ENCODE measurements around the gene PICK1.
"Not testable (repeated sequence)": the region's sequence is repeated elsewhere in the genome, so short reads cannot be mapped to it uniquely, and the experiment has no call there.

Gene PICK1

GRCh38 chr22:38073150-38074130 lies 16.2 kb downstream of the PICK1 start:
- DNase-seq (ENCODE audit: insufficient read length, low spot score): no peak
- no peak for FAIRE-seq

DNA sequence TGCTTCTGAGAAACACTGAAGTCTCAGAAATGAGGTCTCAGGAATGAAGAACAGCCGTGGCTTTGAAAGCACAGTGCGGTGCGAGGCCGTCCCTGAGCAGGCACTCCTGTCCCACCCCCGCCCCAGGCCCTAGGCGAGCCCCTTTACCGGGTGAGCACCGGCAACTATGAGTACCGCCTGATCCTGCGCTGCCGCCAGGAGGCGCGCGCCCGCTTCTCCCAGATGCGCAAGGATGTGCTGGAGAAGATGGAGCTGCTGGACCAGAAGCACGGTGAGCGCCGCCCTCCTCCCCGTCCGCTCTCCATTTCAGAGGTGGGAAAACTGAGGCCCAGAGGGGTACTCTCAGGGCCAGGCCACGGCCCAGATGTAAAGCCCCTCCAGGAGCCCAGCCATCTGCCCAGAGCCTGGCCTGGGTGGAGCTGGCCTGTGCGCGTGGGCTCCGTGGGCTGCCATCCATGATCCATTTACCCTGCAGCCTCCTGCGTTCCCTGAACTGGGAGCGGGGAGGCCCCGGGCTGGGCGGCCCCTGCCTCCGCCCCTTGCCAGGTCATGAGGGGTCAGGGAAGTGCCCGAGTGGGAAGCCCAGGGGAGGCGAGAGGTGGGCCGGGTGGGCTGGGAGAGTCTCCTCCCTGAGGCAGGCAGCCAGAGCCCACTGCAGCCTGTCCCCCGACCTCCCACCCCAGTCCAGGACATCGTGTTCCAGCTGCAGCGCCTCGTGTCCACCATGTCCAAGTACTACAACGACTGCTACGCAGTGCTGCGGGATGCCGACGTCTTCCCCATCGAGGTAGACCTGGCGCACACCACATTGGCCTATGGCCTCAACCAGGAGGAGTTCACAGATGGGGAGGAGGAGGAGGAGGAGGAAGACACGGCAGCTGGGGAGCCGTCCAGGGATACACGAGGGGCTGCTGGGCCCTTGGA lies 17.2 kb downstream of the PICK1 start:
- no peak for DNase-seq (ENCODE audit: insufficient read length, low spot score)
- FAIRE-seq: no peak

DNA sequence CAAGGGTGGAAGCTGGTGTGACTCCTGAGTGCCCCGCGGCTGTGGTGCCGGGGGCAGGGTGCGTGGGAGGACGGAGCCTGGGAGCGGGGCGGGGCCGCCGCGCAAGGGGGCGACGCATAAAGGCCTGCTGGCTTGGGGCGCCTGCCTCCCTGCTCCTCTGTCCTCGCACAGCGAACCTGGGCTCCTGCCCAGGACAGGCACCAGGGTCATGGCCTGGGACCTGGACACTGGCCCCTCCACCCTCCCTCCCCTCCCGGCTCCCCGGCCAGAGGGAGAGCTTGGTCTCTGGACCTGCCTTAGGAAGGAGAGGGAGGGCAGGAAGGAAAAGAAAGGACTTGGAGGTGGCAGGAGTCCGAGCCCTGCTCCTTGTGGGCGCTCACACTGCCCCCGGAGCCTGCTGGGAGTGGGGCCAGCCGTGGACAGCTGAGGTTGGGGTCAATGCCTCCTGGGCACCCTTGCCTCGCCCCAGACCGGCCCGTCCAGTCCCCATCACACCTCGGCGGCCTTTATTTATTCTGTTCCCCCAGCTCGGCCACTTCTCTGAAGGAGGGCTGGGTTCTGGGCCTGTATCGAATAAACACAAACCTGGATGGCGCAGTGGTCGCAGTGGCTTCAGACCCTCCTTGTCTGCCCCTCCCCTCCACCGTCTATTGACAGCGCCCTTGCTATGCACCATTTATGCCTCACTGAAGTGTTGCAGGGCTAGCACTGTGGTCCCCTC lies 18.1 kb downstream of the PICK1 start:
- FAIRE-seq: no peak
- DNase-seq (ENCODE audit: insufficient read length, low spot score): no peak

GRCh38 chr22:38075961-38076360 lies 18.8 kb downstream of the PICK1 start:
- DNase-seq (ENCODE audit: insufficient read length, low spot score) (no peak), FAIRE-seq (no peak)

DNA sequence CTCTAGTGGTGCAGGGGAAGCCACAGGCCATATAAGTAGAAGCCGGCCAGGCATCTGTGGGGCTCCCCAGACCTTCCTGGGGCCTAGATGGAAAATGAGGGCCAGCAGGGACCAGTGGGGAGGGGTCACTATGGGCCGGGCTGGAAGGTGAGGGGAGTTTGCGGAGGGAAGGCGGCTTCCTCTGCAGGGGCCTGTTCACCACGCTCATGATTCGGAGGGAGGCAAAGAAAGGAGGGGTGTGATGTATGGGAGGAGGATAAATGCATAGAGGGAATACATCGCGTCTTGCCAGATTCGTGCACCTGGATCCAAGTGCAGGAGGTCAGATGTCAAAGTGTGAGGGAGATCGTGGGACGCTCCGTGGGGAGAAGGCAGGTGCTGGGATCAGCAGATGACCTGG lies 19.9 kb downstream of the PICK1 start:
- FAIRE-seq: no peak

DNA sequence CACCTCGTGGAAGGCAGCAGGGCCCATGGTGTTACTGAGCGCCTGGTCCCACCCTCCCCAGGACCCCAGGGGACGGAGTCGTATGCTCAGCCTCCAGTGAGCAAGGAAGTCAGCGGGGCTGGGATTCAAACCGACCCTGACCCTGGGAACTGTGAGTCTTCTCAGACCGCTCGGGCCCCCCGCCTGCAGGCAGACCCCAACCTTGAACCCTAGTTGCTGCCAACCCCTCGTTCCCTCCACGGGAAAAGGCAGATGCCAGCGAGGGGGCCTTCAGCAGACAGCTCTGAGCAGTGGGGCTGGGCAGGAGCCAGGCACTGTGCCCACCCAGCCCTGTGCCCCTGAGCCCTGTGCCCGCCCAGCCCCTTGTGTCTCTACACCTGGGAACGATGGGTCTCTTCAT lies 20.4 kb downstream of the PICK1 start:
- DNase-seq (ENCODE audit: insufficient read length, low spot score) (no peak), FAIRE-seq (no peak)

More for the DNA sequence above, 19.9 kb downstream of the PICK1 start:
- DNase-seq (ENCODE audit: insufficient read length, low spot score): no peak

- DNase-seq (ENCODE audit: insufficient read length, low spot score) (no peak), FAIRE-seq (no peak)
These were observed 21.0 kb downstream of the PICK1 start for GRCh38 chr22:38078046-38078840.

DNA sequence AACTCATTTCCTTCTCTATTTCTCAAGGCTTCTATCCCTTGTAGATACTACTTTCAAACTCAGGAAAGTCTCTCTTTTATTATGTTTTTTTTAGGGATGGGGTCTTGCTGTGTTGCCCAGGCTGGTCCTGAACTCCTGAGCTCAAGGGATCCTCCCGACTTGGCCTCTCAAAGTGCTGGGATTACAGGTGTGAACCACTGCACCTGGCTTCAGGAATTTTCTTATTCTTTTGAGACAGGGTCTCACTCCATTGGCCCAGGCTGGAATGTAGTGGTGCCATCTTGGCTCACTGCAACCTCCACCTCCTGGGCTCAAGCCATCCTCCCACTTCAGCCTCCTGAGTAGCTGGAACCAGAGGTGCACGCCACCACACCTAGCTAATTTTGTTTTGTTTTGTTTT lies 22.0 kb downstream of the PICK1 start:
- not testable (repeated sequence) for DNase-seq (ENCODE audit: insufficient read length, low spot score); FAIRE-seq

DNA sequence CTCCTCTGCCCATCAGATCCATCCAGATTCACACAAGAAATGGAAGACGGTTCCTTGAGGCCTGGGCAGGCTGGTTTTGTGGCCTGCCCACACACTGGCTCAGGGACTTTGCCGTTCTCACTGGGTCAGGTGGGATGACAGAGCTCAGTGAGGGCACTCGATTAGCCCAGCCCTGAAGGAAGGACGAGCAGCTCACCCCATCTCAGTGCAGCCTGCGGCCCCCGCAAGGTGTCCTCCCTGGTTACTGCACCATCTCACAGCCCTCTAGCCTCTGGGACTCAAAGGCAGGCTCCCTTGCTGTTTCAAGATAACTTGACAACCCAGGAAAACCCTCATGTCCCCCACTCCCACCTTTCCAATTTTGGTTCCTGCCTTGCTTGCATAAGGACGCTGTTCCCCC lies 22.6 kb downstream of the PICK1 start:
- no peak for DNase-seq (ENCODE audit: insufficient read length, low spot score)
- FAIRE-seq: no peak

DNA sequence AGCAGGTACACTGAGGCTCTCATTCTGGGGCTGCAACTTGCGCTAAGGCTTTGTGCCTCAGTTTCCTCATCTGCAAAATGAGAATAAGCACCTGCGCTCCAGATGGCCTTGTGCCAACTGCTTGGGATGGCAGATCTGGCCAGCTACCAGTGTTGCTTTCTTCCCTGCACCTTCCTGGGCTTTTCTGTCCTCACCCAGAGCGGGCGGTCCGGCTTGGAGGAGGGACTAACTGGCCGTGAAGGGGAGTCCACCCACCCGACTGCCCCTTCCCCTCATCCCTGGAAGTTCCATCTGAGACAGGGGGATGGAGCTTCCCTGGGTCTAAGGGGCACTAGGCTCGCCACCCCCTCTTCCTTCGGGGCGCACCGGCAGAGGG lies 23.3 kb downstream of the PICK1 start:
- FAIRE-seq (no peak), DNase-seq (ENCODE audit: insufficient read length, low spot score) (no peak)

DNA sequence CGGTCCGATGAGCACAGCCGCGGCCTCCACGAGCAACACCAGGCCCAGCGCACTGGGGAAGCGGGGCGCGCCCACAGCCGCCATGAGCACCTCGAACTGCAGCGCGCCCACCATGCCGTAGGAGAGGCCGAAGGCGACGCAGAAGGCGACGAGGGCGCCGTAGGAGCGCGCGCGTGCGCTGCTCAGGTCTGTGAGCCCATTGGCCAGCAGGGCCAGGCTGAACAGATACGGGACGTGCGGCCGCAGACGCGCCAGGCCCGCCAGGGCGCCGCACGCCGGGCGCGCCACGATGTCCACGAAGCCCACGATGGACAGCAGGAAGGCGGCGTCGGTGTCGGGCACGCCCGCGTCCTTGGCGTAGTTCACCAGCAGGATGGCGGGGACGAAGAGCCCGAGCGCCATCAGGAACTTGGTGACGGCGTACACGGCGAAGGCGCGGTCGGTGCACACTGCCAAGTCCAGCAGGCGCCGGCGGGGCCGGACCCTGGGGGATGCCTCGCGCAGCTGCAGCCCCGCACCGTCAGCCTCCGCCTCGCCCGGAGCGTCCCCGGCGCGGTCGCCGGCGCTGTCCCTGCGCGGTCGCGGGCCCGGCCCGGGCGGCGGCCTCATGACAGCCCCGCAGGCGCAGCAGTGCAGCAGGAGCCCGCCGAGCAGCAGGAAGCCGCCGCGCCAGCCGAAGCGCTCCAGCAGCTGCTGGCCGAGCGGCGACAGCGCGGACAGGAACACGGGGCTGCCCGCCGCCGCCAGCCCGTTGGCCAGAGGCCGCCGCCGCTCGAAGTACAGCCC lies 23.8 kb downstream of the PICK1 start:
- DNase-seq (ENCODE audit: insufficient read length, low spot score) (no peak), FAIRE-seq (no peak)

DNA sequence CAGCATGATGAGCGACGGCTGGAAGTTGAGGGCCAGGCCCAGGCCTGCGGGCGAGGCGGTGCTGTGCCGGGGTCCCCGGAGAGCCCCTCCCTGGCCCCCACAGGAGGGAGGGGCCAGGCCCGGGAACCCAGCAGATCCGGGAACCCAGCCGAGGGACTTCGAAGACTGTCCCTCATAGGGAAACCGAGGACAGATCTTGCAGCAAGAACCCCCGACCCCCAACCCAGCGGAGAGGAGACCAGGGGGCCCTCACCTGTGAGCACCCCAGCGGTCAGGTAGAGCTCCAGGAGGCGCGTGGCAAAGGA lies 24.4 kb downstream of the PICK1 start:
- FAIRE-seq: no peak
- DNase-seq (ENCODE audit: insufficient read length, low spot score): no peak

- DNase-seq (ENCODE audit: insufficient read length, low spot score) (no peak), FAIRE-seq (no peak)
These were observed 25.0 kb downstream of the PICK1 start for GRCh38 chr22:38081941-38082828.

DNA sequence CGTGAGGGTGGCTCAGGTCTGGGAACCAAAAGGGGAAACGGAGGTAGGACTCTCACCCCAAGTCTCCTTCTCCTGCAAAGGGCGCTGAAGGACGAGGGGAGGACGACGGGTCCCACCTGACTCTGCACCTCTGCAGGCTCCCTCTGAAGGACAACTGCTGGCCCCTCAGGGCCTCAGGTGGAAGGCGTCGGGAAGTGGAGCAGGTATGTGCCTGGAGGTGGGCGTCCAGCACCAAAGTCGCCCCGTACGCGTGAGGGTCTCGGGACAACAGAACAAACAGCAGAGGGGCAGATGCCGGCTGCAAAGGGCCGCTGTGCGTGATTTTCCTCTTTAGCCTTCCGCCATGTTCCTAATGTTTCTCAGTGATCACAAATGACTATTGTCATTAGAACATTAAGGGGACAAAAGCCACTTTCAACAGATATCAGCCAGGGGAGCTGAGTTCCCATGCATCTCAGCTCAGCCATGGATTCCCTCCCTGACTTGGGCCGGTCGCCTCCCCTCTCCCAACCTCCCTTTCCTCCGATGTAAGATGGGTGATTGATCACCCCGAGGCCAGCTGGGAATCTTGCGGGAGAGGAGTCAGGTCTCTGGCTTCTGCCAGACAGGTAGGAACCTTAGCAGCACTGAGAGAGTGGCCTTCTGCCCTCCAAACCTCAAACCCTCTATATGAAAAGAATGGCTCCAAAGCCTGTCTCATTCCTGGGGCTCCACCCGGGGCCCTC lies 25.9 kb downstream of the PICK1 start:
- no peak for FAIRE-seq

GRCh38 chr22:38083931-38084631 lies 26.9 kb downstream of the PICK1 start, which contains the start of gene SLC16A8:
Gene SLC16A8, minus strand, starts transcription at chr22:38084184. Its CDS starts 1,311 bp downstream, at chr22:38082873.
- DNase-seq (ENCODE audit: insufficient read length, low spot score) (no peak), FAIRE-seq (no peak)

More for the DNA sequence above, 25.9 kb downstream of the PICK1 start:
- no peak for DNase-seq (ENCODE audit: insufficient read length, low spot score)

GRCh38 chr22:38085056-38085455 lies 27.9 kb downstream of the PICK1 start:
- DNase-seq (ENCODE audit: insufficient read length, low spot score) (no peak), FAIRE-seq (no peak)

- no peak for FAIRE-seq
- DNase-seq (ENCODE audit: insufficient read length, low spot score): no peak
These were observed 28.3 kb downstream of the PICK1 start for GRCh38 chr22:38085501-38085900.

Data from HTR-8/SVneo (cell line).